Stimulated activated naive CD8-positive, alpha-beta T cell treated with anti-CD3 and anti-CD28 coated beads, Interleukin-15, amount 100 ng/mL, for 72 hours (primary cell): ENCODE measurements around the gene LAMA5.

Experiments
- ATAC-seq: fragments of 150-1000 bp; cut with Tn5 transposase; 2 replicates; pipeline ENCODE4 v1.10.0; 2021; ENCODE audit warnings: mild to moderate bottlenecking, moderate library complexity
- DNase-seq, 2 donors: peaks; one replicate each; pipeline ENCODE4 v3.0.0; 2021 to 2022
- H3K27ac Mint-ChIP-seq, 2 donors: one replicate each; pipeline ENCODE4 v1.8.0; 2022; ENCODE audit warnings: mild to moderate bottlenecking in 2 of 2, mixed read lengths in 2 of 2, moderate library complexity in 2 of 2
- H3K27me3 Mint-ChIP-seq: one replicate; pipeline ENCODE4 v1.8.0; 2022; ENCODE audit warnings: mixed read lengths
- H3K4me1 Mint-ChIP-seq: one replicate; pipeline ENCODE4 v1.8.0; 2022; ENCODE audit warnings: mild to moderate bottlenecking, mixed read lengths
- H3K4me3 Mint-ChIP-seq, 2 donors: one replicate each; pipeline ENCODE4 v1.8.0; 2022; ENCODE audit warnings: mild to moderate bottlenecking in 2 of 2, mixed read lengths in 2 of 2, moderate library complexity in 1 of 2
- H3K9me3 Mint-ChIP-seq, 2 donors: one replicate each; pipeline ENCODE4 v1.8.0; 2022; ENCODE audit warnings: mixed read lengths in 2 of 2

Gene LAMA5

GRCh38 chr20:62360854-62361798 is 6.0 kb downstream of the LAMA5 start:
- no peak for DNase-seq
- no peaks in the 10 kb centered on the region for H3K9me3 Mint-ChIP-seq
- no peak overlapping the region for H3K27ac Mint-ChIP-seq
- H3K27me3 Mint-ChIP-seq: peaks cover 47% of the 10 kb centered on the region
- no peaks in the 10 kb centered on the region for H3K4me1 Mint-ChIP-seq
- no peak overlapping the region for H3K4me3 Mint-ChIP-seq
- no peak for ATAC-seq

- DNase-seq (no peak), ATAC-seq (no peak)
- H3K27ac Mint-ChIP-seq: no peak overlapping the region
- H3K9me3 Mint-ChIP-seq: no peaks in the 10 kb centered on the region
- peaks cover 32% of the 10 kb centered on the region for H3K27me3 Mint-ChIP-seq
- H3K4me3 Mint-ChIP-seq: no peak overlapping the region
- H3K4me1 Mint-ChIP-seq: no peaks in the 10 kb centered on the region
These were observed 7.5 kb downstream of the LAMA5 start for GRCh38 chr20:62359491-62360121.

GRCh38 chr20:62359043-62359490 is 8.0 kb downstream of the LAMA5 start:
- peaks cover 27% of the 10 kb centered on the region for H3K27me3 Mint-ChIP-seq
- peak overlapping the region in 1 of 2 donors; percentile 48 for H3K27ac Mint-ChIP-seq
- no peak for DNase-seq
- ATAC-seq: no peak
- no peak overlapping the region for H3K4me3 Mint-ChIP-seq
- no peaks in the 10 kb centered on the region for H3K9me3 Mint-ChIP-seq
- no peaks in the 10 kb centered on the region for H3K4me1 Mint-ChIP-seq

- Mint-ChIP-seq H3K4me3 (no peak overlapping the region), H3K4me1 (no peaks in the 10 kb centered on the region), H3K9me3 (no peaks in the 10 kb centered on the region), H3K27me3 (peaks cover 24% of the 10 kb centered on the region), H3K27ac (peak overlapping the region in 1 of 2 donors; percentile 48)
- DNase-seq: no peak
- no peak for ATAC-seq
These were observed 8.7 kb downstream of the LAMA5 start for GRCh38 chr20:62358171-62359042.

- DNase-seq (no peak), ATAC-seq (no peak)
- no peaks in the 10 kb centered on the region for H3K4me1 Mint-ChIP-seq
- no peaks in the 10 kb centered on the region for H3K9me3 Mint-ChIP-seq
- no peak overlapping the region for H3K27ac Mint-ChIP-seq
- H3K27me3 Mint-ChIP-seq: peaks cover 20% of the 10 kb centered on the region
- H3K4me3 Mint-ChIP-seq: no peak overlapping the region
These were observed 9.4 kb downstream of the LAMA5 start for GRCh38 chr20:62357681-62358080.

GRCh38 chr20:62357187-62357667 is 9.9 kb downstream of the LAMA5 start:
- no peak overlapping the region for H3K27ac Mint-ChIP-seq
- no peak overlapping the region for H3K4me3 Mint-ChIP-seq
- peaks cover 16% of the 10 kb centered on the region for H3K27me3 Mint-ChIP-seq
- no peaks in the 10 kb centered on the region for H3K9me3 Mint-ChIP-seq
- H3K4me1 Mint-ChIP-seq: no peaks in the 10 kb centered on the region
- ATAC-seq (no peak), DNase-seq (no peak)

GRCh38 chr20:62356589-62357186 is 10.4 kb downstream of the LAMA5 start:
- Mint-ChIP-seq H3K27me3 (peaks cover 15% of the 10 kb centered on the region), H3K4me3 (no peak overlapping the region), H3K9me3 (no peaks in the 10 kb centered on the region), H3K27ac (no peak overlapping the region), H3K4me1 (no peaks in the 10 kb centered on the region)
- ATAC-seq (no peak), DNase-seq (no peak)

- H3K4me1 Mint-ChIP-seq: no peaks in the 10 kb centered on the region
- peaks cover 15% of the 10 kb centered on the region for H3K27me3 Mint-ChIP-seq
- ATAC-seq (no peak), DNase-seq (no peak)
- no peaks in the 10 kb centered on the region for H3K9me3 Mint-ChIP-seq
- no peak overlapping the region for H3K27ac Mint-ChIP-seq
- H3K4me3 Mint-ChIP-seq: no peak overlapping the region
These were observed 11.1 kb downstream of the LAMA5 start for GRCh38 chr20:62355878-62356588.

- DNase-seq: no peak
- no peaks in the 10 kb centered on the region for H3K4me1 Mint-ChIP-seq
- no peaks in the 10 kb centered on the region for H3K9me3 Mint-ChIP-seq
- ATAC-seq: no peak
- H3K27me3 Mint-ChIP-seq: peaks cover 15% of the 10 kb centered on the region
- no peak overlapping the region for H3K27ac Mint-ChIP-seq
- no peak overlapping the region for H3K4me3 Mint-ChIP-seq
These were observed 11.6 kb downstream of the LAMA5 start for GRCh38 chr20:62355516-62355877.

- peaks cover 15% of the 10 kb centered on the region for H3K27me3 Mint-ChIP-seq
- H3K9me3 Mint-ChIP-seq: no peaks in the 10 kb centered on the region
- no peak for ATAC-seq
- H3K4me3 Mint-ChIP-seq: no peak overlapping the region
- no peak overlapping the region for H3K27ac Mint-ChIP-seq
- no peak for DNase-seq
- no peaks in the 10 kb centered on the region for H3K4me1 Mint-ChIP-seq
These were observed 12.2 kb downstream of the LAMA5 start for GRCh38 chr20:62354811-62355341.

GRCh38 chr20:62354031-62354808 is 12.9 kb downstream of the LAMA5 start:
- Mint-ChIP-seq H3K27ac (no peak overlapping the region), H3K4me1 (no peaks in the 10 kb centered on the region), H3K4me3 (no peak overlapping the region), H3K27me3 (peaks cover 15% of the 10 kb centered on the region), H3K9me3 (peaks cover 3 to 5% of the 10 kb centered on the region in 2 donors)
- DNase-seq: no peak
- ATAC-seq: no peak

GRCh38 chr20:62353289-62354030 is 13.7 kb downstream of the LAMA5 start:
- H3K27me3 Mint-ChIP-seq: peaks cover 9% of the 10 kb centered on the region
- no peak overlapping the region for H3K27ac Mint-ChIP-seq
- H3K4me3 Mint-ChIP-seq: no peak overlapping the region
- ATAC-seq (peak; percentile 10), DNase-seq (no peak)
- H3K4me1 Mint-ChIP-seq: no peaks in the 10 kb centered on the region
- peaks cover 8 to 13% of the 10 kb centered on the region in 2 donors for H3K9me3 Mint-ChIP-seq
